A673 (cell line): ENCODE data around the gene COL8A1. TPM values are rescaled to one million over a fixed set of nuclear protein-coding genes. Genes with fewer than 3 reads are reported as not detected.

Experiments used
- BruUV-seq: library from RNA; stranded (reverse); fragments of 400-500 nt; replicated peaks from 2 replicates; lab custom pipeline; 2021; lab: Mats Ljungman, UMichigan
- CTCF ChIA-PET: fragments of 300-600 bp; sonication (Branson Sonifier 250); formaldehyde crosslinking; loops from one replicate; lab custom pipeline; 2022; ENCODE audit warnings: antibody characterized with exemption; lab: Charles Lee
- POLR2A ChIA-PET: fragments of 300-600 bp; sonication (Branson Sonifier 250); formaldehyde crosslinking; loops from one replicate; lab custom pipeline; 2022; ENCODE audit warnings: antibody characterized with exemption; ENCODE audit not compliant: low non-redundant PET; lab: Charles Lee
- DNase-seq: peaks from one replicate; pipeline ENCODE4 v3.0.0-alpha.2; 2015; ENCODE audit warnings: low spot score
- H3K27ac ChIP-seq: fragments of 200-600 bp; sonication (generic); 2 replicates; pipeline ENCODE4 v1.5.1; 2016; ENCODE audit warnings: mixed run types, low read depth, mild to moderate bottlenecking, mixed read lengths, antibody characterized with exemption, low read length; ENCODE audit not compliant: poor library complexity, severe bottlenecking
- H3K27me3 ChIP-seq: fragments of 200-600 bp; sonication (generic); replicated peaks from 2 replicates; pipeline ENCODE4 v1.6.1; 2017; ENCODE audit warnings: mixed run types, low read depth, mild to moderate bottlenecking, mixed read lengths, antibody characterized with exemption, low read length; ENCODE audit not compliant: insufficient read depth, poor library complexity
- H3K36me3 ChIP-seq: fragments of 200-600 bp; sonication (generic); 2 replicates; pipeline ENCODE4 v1.6.1; 2016; ENCODE audit warnings: mixed run types, mild to moderate bottlenecking, mixed read lengths, antibody characterized with exemption, low read length; ENCODE audit not compliant: insufficient read depth, poor library complexity, severe bottlenecking
- H3K4me1 ChIP-seq: fragments of 200-600 bp; sonication (generic); 2 replicates; pipeline ENCODE4 v1.6.1; 2017; ENCODE audit warnings: mixed run types, mild to moderate bottlenecking, mixed read lengths, antibody characterized with exemption, low read length; ENCODE audit not compliant: insufficient read depth, poor library complexity, severe bottlenecking
- H3K4me3 ChIP-seq: fragments of 200-600 bp; sonication (generic); 2 replicates; pipeline ENCODE4 v1.5.1; 2016; ENCODE audit warnings: low read depth, mixed run types, mild to moderate bottlenecking, mixed read lengths, low read length; ENCODE audit not compliant: poor library complexity, severe bottlenecking
- H3K9me3 ChIP-seq: fragments of 200-600 bp; sonication (generic); 2 replicates; pipeline ENCODE4 v1.6.1; 2016; ENCODE audit warnings: mixed run types, low read depth, mild to moderate bottlenecking, mixed read lengths, antibody characterized with exemption, low read length; ENCODE audit not compliant: poor library complexity, severe bottlenecking
- EZH2 ChIP-seq: fragments of 200-600 bp; sonication (generic); IDR thresholded peaks from 2 replicates; pipeline ENCODE4 v1.6.1; 2017; ENCODE audit warnings: borderline replicate concordance, low read depth, mild to moderate bottlenecking, mixed read lengths, antibody characterized with exemption, low read length; ENCODE audit not compliant: poor library complexity, severe bottlenecking
- intact Hi-C: fragments of 100-400 bp; cut with micrococcal nuclease; formaldehyde crosslinking; loops from one replicate; pipeline ENCODE4 v1.10.0; 2022; ENCODE audit not compliant: unreplicated experiment
- total RNA-seq: library from RNA; stranded (reverse); gene quantifications from 2 replicates; pipeline ENCODE4 v1.2.3, GENCODE V29; 2021
- TF ChIP-seq, protein P1 (sequence below): fragments of 300-800, 200-600 bp; sonication (generic); conservative IDR thresholded peaks from 2 replicates; pipeline ENCODE4 v1.5.1; 2017; ENCODE audit warnings: low read depth, mild to moderate bottlenecking, antibody characterized with exemption, low read length, moderate library complexity, mixed read lengths

Gene COL8A1
- total RNA-seq, 1 experiment from 2014 or later: 2.5 TPM

DNA sequence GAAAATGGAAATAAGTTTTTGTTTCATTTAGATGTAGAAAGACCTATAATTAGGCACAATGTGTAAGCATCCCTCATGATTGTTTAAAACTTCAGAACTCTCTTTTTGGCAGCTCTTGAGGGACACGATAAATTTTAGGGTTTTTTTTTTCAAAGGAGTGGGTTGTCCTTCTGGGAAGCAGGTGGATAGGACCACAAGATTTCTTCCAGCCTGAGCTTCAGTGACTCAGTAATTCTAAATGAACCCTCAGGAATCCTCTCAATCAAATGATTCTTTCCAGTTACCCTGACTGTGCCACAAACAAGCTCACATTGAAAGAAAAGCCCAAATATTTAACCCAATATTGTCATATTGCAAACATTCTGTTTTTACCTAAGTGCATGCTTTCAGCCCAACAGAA lies 45.1 kb downstream of the COL8A1 start:
- Histone ChIP-seq H3K4me1 (peaks cover 5% of the 10 kb centered on the region), H3K4me3 (no peak overlapping the region), H3K27me3 (no peaks in the 10 kb centered on the region), H3K27ac (no peak overlapping the region), H3K36me3 (no peaks in the 10 kb centered on the region), H3K9me3 (no peaks in the 10 kb centered on the region)
- no peak for TF ChIP-seq EZH2
- TF ChIP-seq, protein P1, sequence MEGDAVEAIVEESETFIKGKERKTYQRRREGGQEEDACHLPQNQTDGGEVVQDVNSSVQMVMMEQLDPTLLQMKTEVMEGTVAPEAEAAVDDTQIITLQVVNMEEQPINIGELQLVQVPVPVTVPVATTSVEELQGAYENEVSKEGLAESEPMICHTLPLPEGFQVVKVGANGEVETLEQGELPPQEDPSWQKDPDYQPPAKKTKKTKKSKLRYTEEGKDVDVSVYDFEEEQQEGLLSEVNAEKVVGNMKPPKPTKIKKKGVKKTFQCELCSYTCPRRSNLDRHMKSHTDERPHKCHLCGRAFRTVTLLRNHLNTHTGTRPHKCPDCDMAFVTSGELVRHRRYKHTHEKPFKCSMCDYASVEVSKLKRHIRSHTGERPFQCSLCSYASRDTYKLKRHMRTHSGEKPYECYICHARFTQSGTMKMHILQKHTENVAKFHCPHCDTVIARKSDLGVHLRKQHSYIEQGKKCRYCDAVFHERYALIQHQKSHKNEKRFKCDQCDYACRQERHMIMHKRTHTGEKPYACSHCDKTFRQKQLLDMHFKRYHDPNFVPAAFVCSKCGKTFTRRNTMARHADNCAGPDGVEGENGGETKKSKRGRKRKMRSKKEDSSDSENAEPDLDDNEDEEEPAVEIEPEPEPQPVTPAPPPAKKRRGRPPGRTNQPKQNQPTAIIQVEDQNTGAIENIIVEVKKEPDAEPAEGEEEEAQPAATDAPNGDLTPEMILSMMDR: no peak
- BruUV-seq: no TSS peak
- DNase-seq: no peak
- intact Hi-C loops: no loop called here
- ChIA-PET POLR2A (no interaction called here), CTCF (no interaction called here)

DNA sequence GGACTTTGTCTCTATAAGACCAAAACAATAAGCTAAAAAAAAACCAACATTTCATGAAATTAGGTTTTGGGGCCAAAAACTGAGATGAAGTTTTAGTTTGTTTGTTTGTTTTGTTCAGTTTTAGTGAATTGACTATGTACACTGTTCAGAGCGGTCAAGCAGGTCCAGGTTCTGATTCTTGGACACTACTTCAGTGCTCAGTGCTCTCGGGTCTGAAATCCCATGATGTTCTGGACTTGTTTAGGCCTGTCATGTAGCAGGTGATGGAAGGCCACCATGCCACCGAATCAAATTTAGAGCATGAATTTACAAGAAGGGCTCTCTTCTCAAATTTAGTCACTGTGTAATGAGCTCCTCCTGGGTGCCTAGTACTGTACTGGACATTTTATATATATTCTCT lies 45.5 kb downstream of the COL8A1 start:
- intact Hi-C loops: no loop called here
- no peaks in the 10 kb centered on the region for H3K36me3 ChIP-seq
- H3K27ac ChIP-seq: no peak overlapping the region
- TF ChIP-seq, protein P1: no peak
- no peak for TF ChIP-seq EZH2
- ChIA-PET CTCF (no interaction called here), POLR2A (no interaction called here)
- no peaks in the 10 kb centered on the region for H3K27me3 ChIP-seq
- H3K9me3 ChIP-seq: no peaks in the 10 kb centered on the region
- no peak overlapping the region for H3K4me3 ChIP-seq
- H3K4me1 ChIP-seq: peaks cover 5% of the 10 kb centered on the region
- DNase-seq: no peak
- no TSS peak for BruUV-seq

DNA sequence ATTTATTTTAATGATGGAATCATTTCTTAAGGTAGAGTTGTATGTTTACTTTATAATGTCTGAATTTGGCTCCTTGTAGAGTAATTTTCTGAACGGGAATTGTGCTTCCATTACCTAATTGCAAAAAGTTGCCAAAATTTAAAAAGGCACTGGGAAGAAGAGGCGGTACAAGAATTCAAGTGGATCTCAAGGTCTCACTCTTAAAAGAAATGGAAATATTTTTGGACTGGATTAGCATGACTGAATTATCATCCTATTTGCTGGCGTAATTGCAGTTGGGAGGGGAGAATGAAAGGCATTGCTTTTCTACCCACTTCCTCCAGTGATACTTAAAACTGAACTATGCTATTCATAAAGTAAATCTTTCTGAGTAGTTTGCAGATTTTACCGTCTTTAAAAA lies 46.2 kb downstream of the COL8A1 start:
- Histone ChIP-seq H3K4me3 (no peak overlapping the region), H3K4me1 (peaks cover 10% of the 10 kb centered on the region), H3K27me3 (no peaks in the 10 kb centered on the region), H3K9me3 (no peaks in the 10 kb centered on the region), H3K27ac (no peak overlapping the region), H3K36me3 (no peaks in the 10 kb centered on the region)
- DNase-seq: no peak
- TF ChIP-seq, protein P1: no peak
- TF ChIP-seq EZH2: no peak
- ChIA-PET POLR2A (no interaction called here), CTCF (no interaction called here)
- no TSS peak for BruUV-seq
- intact Hi-C loops: no loop called here
